H54 (cell line): ENCODE measurements around the gene HAUS3.
A peak's percentile ranks its signal among the peaks of the same experiment; 100 is the strongest.

Experiments used
- DNase-seq: peaks from one replicate; pipeline ENCODE4 v3.0.0; 2011; ENCODE audit warnings: low spot score, mixed read lengths; ENCODE audit not compliant: insufficient read length
- FAIRE-seq: peaks from 3 replicates; lab custom pipeline; 2011; peaks lifted over from hg19 to GRCh38; lab: Jason Lieb, UNC
- POLR2A ChIP-seq: IDR thresholded peaks from 2 replicates; pipeline ENCODE4 v1.6.1; 2011; ENCODE audit warnings: low read depth, mild to moderate bottlenecking, low read length

The HAUS3 gene

GRCh38 chr4:2271279-2272025 is 29.5 kb upstream of the HAUS3 start:
- DNase-seq (no peak), FAIRE-seq (no peak)
- no peak for TF ChIP-seq POLR2A

GRCh38 chr4:2270341-2271165 is 28.6 kb upstream of the HAUS3 start:
- no peak for FAIRE-seq
- no peak for DNase-seq
- no peak for TF ChIP-seq POLR2A

GRCh38 chr4:2269618-2270163 is 27.8 kb upstream of the HAUS3 start:
- FAIRE-seq (no peak), DNase-seq (no peak)
- no peak for TF ChIP-seq POLR2A

- FAIRE-seq, result no peak
- no peak for TF ChIP-seq POLR2A
- no peak for DNase-seq
Observed at GRCh38 chr4:2269206-2269531, 27.2 kb upstream of the HAUS3 start.

GRCh38 chr4:2268357-2269205 is 26.7 kb upstream of the HAUS3 start:
- DNase-seq, result no peak
- FAIRE-seq, result no peak
- TF ChIP-seq POLR2A, result no peak

- DNase-seq (no peak), FAIRE-seq (no peak)
- no peak for TF ChIP-seq POLR2A
Observed at GRCh38 chr4:2267841-2268240, 25.9 kb upstream of the HAUS3 start.

GRCh38 chr4:2267320-2267811 is 25.4 kb upstream of the HAUS3 start:
- DNase-seq (no peak), FAIRE-seq (no peak)
- no peak for TF ChIP-seq POLR2A

GRCh38 chr4:2266821-2267220 is 24.9 kb upstream of the HAUS3 start:
- DNase-seq (no peak), FAIRE-seq (no peak)
- no peak for TF ChIP-seq POLR2A

- DNase-seq (peak; percentile 27), FAIRE-seq (no peak)
- TF ChIP-seq POLR2A, result no peak
Observed at GRCh38 chr4:2266181-2266580, 24.3 kb upstream of the HAUS3 start.

GRCh38 chr4:2265113-2266110 is 23.5 kb upstream of the HAUS3 start:
- DNase-seq (no peak), FAIRE-seq (no peak)
- TF ChIP-seq POLR2A, result no peak

- DNase-seq (no peak), FAIRE-seq (no peak)
- no peak for TF ChIP-seq POLR2A
Observed at GRCh38 chr4:2264481-2265041, 22.6 kb upstream of the HAUS3 start.

- DNase-seq (no peak), FAIRE-seq (no peak)
- no peak for TF ChIP-seq POLR2A
Observed at GRCh38 chr4:2263926-2264321, 22.0 kb upstream of the HAUS3 start.
